NCI-H2029 (cell line): ENCODE results near the gene ARL10.

Source experiments
- DNase-seq: peaks from one replicate; lab custom pipeline; 2025; lab: John Stamatoyannopoulos, UW

ARL10 gene

DNA sequence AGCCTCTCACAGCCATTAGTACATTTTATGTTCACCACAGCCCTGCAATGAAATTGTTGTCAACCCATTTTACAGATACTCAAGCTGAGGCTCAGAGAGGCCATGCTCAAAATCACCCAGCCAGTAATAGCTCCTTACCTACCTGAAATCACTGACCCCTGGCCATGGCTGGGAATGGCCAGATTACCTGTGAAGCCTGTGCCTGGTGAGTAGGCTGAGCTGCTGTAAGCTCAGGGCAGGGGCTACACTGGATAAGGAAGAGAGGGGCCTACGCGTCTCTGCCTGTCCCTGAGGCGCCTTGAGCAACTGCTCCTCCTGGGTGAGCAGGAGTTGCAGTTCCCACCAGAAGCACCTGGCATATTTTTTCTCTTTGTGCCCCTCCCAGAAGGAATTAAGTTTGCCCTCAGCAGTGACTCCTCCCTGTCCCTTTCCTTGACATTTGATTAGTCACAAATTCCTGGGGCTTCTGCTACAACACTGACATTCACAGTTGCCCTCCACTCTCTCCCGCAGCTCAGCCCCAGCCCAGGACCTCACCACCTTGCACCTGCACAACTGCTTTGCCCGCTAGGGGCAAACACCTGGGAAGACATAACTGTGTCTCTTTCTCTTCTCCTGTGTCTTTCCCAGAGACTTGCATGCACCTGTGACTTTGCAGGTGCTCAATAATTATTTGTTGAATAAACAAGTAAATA is 45.3 kb downstream of the ARL10 start:
- DNase-seq = no peak

DNA sequence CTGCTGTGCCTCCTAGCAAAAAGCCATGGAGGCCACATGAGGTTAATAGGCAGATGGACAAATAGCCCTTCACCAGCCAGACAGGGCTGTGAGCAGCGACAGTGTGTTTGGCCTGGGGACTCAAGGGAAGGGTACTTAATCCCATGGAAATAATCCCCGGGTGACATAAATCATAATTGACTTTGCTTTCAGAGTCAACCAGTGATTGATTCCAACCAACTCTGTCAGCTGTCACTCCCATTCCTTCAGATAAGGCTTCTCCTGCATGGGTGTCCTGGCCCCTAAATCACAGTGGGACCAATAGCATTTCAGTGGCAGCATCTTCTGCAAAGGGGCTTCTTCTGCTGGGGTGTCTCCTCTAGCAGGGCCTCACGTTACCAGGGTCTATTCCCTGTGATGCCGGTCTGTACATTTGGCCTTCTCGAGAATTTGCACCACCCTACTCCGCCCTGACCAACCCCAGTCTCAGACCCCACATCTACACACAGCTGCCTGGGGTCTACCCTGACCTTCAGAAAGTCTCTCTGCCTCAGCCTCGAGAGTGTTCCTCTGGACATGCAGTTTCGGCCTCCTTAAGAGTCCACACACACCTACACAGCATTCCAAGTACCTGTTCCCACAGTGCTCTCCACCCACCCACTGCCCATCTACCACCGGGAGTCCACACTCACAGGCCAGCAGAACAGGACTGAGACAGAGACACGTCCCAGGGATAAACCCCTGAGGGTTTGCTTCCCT is 47.4 kb downstream of the ARL10 start:
- no peak for DNase-seq

DNA sequence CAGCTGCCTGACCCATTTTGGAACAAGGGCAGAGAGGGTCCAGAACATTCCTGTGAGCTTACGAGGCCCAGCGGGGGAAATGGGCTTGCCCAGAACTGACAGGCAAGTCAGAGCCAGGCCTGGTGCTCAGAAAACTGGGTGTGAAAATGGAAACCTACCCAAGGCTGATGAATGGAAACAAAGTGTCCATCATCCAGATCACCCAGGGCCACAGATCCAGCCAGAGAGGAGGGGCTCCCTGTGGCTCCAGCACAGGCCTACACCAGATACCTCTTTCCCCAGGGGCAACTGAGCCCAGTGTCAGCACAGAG is 47.9 kb downstream of the ARL10 start:
- DNase-seq = no peak

DNA sequence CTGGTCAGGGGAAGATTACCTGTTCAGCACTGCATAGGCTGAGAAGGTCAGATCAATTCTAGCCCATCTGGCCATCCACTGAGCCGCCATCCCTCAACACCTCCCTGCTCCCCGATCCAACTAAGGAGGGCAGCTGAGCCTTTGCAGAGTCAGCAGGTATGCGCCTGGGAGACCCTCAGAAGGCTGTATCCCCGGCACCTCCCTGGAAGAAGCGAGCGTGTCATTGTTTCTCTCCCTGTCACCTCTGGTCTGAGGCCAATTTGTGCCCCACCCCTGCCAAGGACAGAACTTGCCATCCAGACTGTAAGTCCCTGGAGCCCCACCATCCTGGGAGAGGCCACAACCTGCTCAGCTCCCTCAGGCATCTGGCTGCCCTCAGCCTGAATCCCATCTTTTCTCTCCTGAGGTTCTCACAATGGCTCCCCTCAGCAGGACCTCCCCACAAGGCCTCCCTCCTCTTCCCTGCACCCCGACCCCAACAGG is 48.5 kb downstream of the ARL10 start:
- no peak for DNase-seq

DNA sequence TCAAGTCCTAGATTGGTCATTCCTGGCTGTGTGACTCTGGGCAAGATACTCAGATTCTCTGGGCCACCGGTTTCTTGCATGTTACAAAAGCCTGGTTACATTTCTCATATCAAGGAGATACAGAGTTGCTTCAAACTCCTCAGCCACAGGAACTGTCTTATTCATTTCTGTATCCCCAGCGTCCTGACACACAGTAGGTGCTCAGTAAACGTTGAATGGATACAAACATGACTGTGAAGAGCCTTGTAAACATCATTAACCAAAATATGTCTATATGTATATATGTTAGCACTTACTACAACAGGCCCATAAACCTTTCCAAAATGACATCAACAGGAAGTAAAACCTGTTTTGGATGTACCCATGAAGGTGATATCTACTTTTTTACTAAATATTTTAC is 49.4 kb downstream of the ARL10 start:
- no peak for DNase-seq

DNA sequence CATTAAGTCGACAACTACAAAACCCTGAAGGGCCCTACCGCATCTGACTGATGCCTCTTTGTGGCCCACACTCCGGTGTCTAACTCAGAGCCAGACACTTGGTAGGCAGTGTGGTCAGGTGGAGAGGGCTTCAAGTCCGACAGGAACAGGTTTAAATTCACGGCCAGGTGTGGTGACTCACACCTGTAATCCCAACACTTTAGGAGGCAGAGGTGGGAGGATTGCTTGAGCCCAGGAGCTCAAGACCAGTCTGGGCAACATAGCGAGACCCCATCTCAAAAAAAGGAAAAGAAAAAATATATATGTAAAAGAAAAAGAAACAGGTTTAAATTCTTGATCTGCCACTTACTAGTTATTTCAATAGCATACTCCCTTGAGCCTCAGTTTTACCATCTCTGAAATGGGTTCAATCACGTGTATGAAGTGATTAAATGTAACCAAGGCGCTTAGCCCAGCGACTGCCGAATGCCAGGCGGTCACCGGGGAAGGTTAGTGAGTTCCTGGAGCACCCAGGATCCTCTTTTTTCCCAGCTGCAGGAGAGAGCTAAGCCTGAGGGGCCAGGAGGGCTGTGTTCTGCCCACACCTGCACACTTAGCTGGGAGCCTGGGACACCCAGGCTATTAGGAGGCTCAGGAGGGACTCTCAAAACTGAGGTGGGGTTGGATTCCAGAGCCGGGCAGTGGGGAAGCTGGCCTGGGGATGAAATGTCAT is 50.1 kb downstream of the ARL10 start:
- DNase-seq = no peak

DNA sequence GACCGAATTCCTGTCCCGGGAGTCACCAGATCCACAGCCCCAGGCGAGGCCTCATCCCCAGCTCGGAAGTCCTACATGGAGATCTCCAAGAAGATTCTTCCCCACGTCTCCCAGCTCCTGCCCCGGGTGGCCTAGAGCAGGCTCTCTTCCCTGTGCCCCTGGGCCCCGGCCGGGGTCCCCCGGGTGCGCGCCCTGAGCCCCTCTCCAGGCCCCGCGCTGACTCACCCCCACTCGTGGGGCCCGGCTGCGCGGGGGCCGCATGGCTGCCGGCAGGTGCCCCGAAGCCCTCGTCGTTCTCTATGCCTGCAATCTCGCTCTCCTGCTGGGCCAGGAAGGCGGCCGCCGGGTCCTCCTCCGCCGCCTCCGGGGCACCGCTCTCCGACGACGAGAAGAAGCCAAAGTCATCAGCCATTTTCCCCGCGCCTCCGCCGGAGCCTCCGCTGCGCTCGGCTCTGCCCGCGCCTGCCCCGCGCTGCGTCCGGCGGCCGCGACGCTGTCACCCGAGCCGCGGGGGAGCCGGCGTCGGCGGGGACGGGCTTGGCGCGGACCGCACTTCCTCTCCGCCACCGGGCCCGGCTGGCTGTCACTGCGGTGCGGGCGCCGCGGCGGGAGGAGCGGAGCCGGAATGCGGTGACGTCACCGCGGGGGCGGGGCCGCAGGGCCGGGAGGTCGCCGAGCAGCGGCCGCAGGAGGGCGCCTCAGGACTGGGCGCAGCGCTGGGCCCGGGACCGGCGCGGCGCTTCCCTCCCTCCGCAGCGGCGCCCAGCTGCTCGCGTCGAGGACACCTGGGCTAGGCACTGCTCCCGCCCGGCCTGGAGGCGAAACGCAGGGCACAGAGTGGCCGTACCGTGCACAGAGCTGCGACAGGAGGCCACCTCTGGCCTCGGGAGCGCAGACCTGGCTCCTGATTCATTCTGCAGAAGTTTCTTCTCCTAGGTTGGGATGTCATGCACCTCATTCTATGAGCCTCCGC is 51.0 kb downstream of the ARL10 start, which contains the start of gene CLTB:
TSS of gene CLTB (minus strand) at position 588 of the 973 bp plus-strand sequence. CDS start at position 412, 176 bp downstream.
- DNase-seq = peak; percentile 86

DNA sequence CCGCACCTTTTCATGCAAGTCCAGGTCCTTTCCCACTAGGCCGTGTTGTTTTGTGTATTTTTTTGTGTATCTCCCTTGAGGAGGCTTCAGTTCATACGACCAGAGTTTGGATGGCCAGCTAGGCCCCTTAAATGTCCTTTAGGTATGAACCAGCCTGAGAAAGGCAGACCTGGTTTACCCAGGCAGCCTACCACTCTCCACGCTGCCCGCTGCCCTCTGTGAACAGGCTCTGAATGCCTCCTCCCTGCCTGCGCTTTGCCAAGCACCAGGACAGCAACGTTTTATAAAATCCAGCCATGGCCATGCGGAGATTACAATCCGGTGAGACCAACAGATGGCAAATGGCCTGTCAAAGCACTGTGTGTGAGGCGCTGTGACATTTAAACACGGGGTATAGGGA is 51.7 kb downstream of the ARL10 start:
- no peak for DNase-seq

DNA sequence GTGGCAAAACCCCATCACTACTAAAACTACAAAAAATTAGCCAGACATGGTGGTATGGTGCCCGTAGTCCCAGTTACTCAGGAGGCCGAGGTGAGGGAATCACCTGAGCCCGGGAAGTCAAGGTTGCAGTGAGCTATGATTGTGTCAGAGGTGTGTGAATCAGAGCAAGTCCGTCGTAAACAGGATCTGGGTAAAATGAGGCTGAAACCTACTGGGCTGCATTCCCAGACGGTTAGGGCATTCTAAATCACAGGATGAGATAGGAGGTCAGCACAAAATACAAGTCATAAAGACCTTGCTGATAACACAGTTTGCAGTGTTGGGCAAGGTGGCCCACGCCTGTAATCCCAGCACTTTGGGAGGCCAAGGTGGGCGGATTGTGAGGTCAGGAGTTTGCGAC is 53.0 kb downstream of the ARL10 start:
- no peak for DNase-seq

DNA sequence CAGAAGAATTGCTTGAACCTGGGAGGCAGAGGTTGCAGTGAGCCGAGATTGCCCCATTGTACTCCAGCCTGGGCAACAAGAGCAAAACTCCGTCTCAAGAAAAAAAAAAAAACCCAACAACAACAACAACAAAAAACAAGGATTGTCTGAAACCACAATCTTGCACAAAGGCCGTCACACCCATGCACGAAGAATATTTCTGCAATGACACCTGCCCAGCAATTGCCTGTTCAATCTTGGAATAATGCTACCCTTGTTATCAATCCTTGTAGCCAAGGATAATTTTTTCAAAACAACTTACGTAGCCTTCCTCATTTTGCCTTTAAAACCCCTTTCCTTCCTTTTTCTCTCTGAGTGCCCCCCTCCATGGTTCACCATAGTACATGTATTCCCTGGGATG is 54.8 kb downstream of the ARL10 start:
- DNase-seq = no peak

DNA sequence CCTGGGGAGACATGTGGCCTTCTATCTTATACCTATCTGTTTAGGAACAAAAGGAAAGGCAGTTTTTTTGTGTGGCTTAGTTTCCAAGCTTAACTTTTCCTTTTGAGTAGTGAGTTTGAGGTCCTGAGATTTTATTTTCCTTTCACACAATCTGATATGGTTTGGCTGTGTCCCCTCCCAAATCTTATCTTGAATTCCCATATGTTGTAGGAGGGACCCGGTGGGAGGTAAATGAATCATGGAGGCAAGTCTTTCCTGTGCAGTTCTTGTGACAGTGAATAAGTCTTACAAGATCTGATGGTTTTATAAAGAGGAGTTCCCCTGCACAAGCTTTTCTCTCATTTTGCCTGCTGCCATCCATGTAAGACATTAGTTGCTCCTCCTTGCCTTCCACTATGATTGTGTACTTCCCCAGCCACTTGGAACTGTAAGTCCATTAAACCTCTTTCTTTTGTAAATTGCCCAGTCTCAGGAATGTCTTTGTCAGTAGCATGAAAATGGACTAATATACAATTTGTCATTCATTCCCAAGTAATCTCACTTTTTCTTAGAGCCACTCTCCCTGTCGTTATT is 55.8 kb downstream of the ARL10 start:
- DNase-seq = no peak

DNA sequence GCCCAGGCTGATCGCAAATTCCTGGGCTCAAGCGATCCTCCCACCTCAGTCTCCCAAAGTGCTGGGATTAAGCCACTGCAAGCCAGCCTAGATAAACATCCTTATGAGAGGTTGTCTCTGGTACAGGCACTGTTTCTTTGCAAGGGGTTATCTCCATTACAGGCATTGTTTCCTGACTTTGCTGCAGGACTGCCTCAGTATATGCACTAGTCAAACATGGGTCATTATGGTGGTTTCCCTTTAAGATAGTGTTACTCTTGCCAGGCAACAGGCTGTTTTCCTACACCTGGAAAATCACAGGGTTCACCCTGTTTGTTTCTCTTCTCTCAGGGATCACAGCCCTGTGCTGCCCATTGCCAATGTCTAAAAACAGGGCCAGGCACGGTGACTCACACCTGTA is 58.9 kb downstream of the ARL10 start:
- no peak for DNase-seq

DNA sequence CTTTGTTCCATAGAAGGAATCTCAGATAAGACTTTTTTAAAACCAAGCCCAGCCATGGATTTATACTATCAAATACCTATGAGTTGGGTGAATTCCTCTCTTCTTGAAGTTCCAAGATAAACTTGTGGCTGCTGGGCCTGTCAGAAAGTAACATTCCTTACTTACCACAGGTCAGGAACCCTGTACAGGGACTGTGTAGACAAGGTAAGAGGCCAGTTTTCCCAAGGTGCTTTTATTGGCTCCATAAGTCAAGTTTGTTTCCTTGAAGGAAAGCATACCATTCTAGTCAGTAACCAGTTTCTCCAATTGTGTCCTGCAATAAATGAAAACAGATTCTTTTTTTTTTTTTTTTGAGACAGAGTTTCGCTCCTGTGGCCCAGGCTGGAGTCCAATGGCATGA is 59.9 kb downstream of the ARL10 start:
- DNase-seq = no peak

DNA sequence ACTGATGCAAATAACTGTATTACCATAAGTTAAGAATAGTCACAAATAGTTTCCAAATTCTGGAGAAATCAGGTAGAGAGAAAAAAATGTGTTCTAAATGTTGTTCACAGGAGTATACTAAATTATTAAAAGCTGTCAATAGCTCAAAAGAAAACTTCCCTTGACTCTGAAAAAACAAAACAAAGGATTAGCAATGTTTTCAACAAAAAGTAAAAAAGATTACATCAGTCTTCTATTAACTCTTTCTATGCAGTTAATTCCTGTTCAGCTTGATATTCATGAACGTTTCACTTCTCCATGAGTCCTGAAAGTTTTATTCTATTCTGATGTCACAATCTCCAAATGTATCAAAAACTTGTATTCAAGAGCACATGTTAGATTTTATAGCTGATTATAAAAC is 60.5 kb downstream of the ARL10 start:
- no peak for DNase-seq

DNA sequence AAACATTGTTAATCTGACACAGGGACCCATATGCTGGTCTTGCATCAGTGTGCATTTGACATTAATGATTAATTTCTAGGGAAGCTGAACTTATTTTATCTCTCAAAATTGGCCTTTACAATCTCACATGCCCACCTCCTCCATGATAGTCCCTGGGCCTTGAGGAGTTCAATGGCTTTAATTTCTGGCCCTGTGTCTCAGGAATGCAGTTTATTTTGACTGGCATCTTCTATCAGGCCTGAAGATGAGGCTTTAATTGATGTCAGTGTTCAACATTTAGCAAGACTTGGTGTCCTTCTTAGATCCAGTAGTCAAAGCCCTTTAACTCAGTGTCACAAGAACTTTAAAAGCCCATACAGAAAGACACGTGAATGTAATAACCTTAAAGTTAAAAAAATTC is 61.6 kb downstream of the ARL10 start:
- DNase-seq = no peak

DNA sequence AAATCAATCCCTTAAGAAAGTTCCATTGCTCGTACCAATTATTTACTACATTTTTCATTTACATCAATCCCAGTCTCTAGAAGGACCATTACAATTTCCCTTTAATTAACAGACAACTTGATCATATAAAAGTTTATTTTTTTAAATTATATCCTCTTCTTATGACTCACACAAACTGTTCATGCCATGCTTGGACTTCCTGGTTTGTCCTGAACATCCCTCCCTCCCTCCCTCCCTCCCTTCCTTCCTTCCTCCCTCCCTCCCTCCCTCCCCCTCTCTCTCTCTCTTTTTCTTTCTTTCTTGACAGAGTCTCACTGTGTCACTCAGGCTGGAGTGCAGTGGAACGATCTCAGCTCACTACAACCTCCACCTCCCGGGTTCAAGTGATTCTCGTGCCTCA is 62.7 kb downstream of the ARL10 start:
- no peak for DNase-seq

DNA sequence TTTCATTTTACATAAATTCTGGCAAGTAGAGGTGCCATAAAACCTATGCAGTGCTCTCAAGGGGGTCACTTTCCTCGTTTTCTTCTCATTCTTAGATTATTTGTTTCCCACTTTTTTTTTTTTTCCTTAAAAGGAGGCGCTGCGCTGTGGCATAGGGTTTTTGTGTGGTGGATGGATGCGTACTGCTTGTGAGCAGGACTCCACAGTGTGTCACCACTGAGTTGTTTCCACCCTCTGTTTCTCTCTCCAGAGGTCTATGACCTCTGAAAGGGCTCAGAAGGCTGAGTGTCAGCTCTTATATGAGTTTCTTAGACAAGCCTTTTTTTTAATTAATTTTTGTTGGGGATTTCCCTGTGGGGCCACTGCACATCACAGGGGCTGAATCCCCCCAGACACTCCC is 64.7 kb downstream of the ARL10 start:
- DNase-seq = no peak
